IMR-90 (cell line): Measurements from ENCODE around the gene LRTM1. TPM values are rescaled to one million over a fixed set of nuclear protein-coding genes. Genes with fewer than 3 reads are reported as not detected.

Experiments used
- ATAC-seq: fragments of 200-7000 bp; cut with Tn5 transposase; 2 replicates; pipeline ENCODE4 v1.9.1; 2020; ENCODE audit warnings: low read depth, mild to moderate bottlenecking, moderate library complexity
- BruUV-seq: library from RNA; stranded (reverse); fragments of 400-500 nt; replicated peaks from 2 replicates; lab custom pipeline; 2021; lab: Mats Ljungman, UMichigan
- CTCF ChIA-PET: fragments of 300-600 bp; formaldehyde crosslinking; extraction: SDS; loops from one replicate; lab custom pipeline; 2021; ENCODE audit warnings: antibody characterized with exemption; lab: Yijun Ruan, JAX
- POLR2A ChIA-PET: fragments of 300-600 bp; sonication (Branson Sonifier 250); formaldehyde crosslinking; loops from one replicate; lab custom pipeline; 2022; ENCODE audit warnings: antibody characterized with exemption; ENCODE audit not compliant: unreplicated experiment; lab: Charles Lee
- DNase-seq: peaks from one replicate; pipeline ENCODE4 v3.0.0; 2013
- H2AFZ ChIP-seq: replicated peaks from 2 replicates; pipeline ENCODE3; 2013; ENCODE audit warnings: low read length, mild to moderate bottlenecking; ENCODE audit not compliant: poor library complexity
- H2AK5ac ChIP-seq: 2 replicates; pipeline ENCODE4 v1.6.1; 2013; ENCODE audit warnings: low read depth, low read length, inconsistent platforms
- H2AK9ac ChIP-seq: replicated peaks from 2 replicates; pipeline ENCODE3; 2013; ENCODE audit warnings: mild to moderate bottlenecking, low read depth, low read length, moderate library complexity; ENCODE audit not compliant: poor library complexity
- H2BK120ac ChIP-seq: 2 replicates; pipeline ENCODE4 v1.6.1; 2013; ENCODE audit warnings: low read depth, low read length, inconsistent platforms
- H2BK15ac ChIP-seq: 3 replicates; pipeline ENCODE4 v1.6.1; 2013; ENCODE audit warnings: low read depth, low read length, inconsistent platforms
- H2BK20ac ChIP-seq: 2 replicates; pipeline ENCODE4 v1.6.1; 2013; ENCODE audit warnings: low read depth, mild to moderate bottlenecking, inconsistent platforms, low read length, moderate library complexity
- H2BK5ac ChIP-seq: 2 replicates; pipeline ENCODE4 v1.6.1; 2013; ENCODE audit warnings: mild to moderate bottlenecking, low read depth, low read length, inconsistent platforms; ENCODE audit not compliant: poor library complexity, severe bottlenecking
- H3K14ac ChIP-seq: replicated peaks from 2 replicates; pipeline ENCODE4 v1.6.1; 2013; ENCODE audit warnings: low read depth, low read length, inconsistent platforms
- H3K18ac ChIP-seq: 2 replicates; pipeline ENCODE4 v1.6.1; 2013; ENCODE audit warnings: low read depth, low read length, control low read depth
- H3K23ac ChIP-seq: 2 replicates; pipeline ENCODE4 v1.6.1; 2013; ENCODE audit warnings: low read depth, low read length, inconsistent platforms
- H3K27ac ChIP-seq: 2 replicates; pipeline ENCODE4 v1.5.1; 2013; ENCODE audit warnings: mild to moderate bottlenecking, control low read depth, low read length; ENCODE audit not compliant: insufficient read depth
- H3K27me3 ChIP-seq: 2 replicates; pipeline ENCODE4 v1.6.1; 2013; ENCODE audit warnings: low read length; ENCODE audit not compliant: control insufficient read depth, insufficient read depth
- H3K36me3 ChIP-seq: 2 replicates; pipeline ENCODE4 v1.6.1; 2013; ENCODE audit warnings: low read length, mixed read lengths; ENCODE audit not compliant: control insufficient read depth, insufficient read depth
- H3K4ac ChIP-seq: 2 replicates; pipeline ENCODE4 v1.6.1; 2013; ENCODE audit warnings: low read depth, low read length, inconsistent platforms
- H3K4me1 ChIP-seq: 2 replicates; pipeline ENCODE4 v1.6.1; 2013; ENCODE audit warnings: low read length, mixed read lengths; ENCODE audit not compliant: control insufficient read depth, insufficient read depth
- H3K4me2 ChIP-seq: 2 replicates; pipeline ENCODE4 v1.6.1; 2013; ENCODE audit warnings: low read depth, mild to moderate bottlenecking, control low read depth, low read length, moderate library complexity
- H3K4me3 ChIP-seq: 2 replicates; pipeline ENCODE4 v1.5.1; 2013; ENCODE audit warnings: low read depth, mild to moderate bottlenecking, control low read depth, low read length, moderate library complexity; ENCODE audit not compliant: insufficient read depth
- H3K56ac ChIP-seq: 2 replicates; pipeline ENCODE4 v1.6.1; 2013; ENCODE audit warnings: low read length, inconsistent platforms; ENCODE audit not compliant: insufficient read depth; ENCODE audit errors: extremely low read depth
- H3K79me1 ChIP-seq, 2 experiments: 2 replicates each; pipeline ENCODE4 v1.6.1; 2013; ENCODE audit warnings: low read length in 2 of 2, inconsistent platforms in 1 of 2, low read depth in 1 of 2
- H3K9ac ChIP-seq: 2 replicates; pipeline ENCODE4 v1.6.1; 2013; ENCODE audit warnings: low read depth, low read length, control low read depth
- H3K9me1 ChIP-seq: 2 replicates; pipeline ENCODE4 v1.6.1; 2013; ENCODE audit warnings: low read length, inconsistent platforms; ENCODE audit not compliant: insufficient read depth
- H3K9me3 ChIP-seq: 2 replicates; pipeline ENCODE4 v1.6.1; 2013; ENCODE audit warnings: low read length; ENCODE audit not compliant: control insufficient read depth, insufficient read depth
- H4K20me1 ChIP-seq: 2 replicates; pipeline ENCODE4 v1.6.1; 2013; ENCODE audit warnings: low read length, inconsistent platforms; ENCODE audit not compliant: insufficient read depth
- H4K5ac ChIP-seq: 2 replicates; pipeline ENCODE4 v1.6.1; 2013; ENCODE audit warnings: mild to moderate bottlenecking, low read depth, low read length, control low read depth
- H4K8ac ChIP-seq, 2 experiments: 2 replicates each; pipeline ENCODE4 v1.6.1; 2013; ENCODE audit warnings: low read depth in 2 of 2, low read length in 2 of 2, control low read depth in 1 of 2, inconsistent platforms in 1 of 2
- H4K91ac ChIP-seq: 2 replicates; pipeline ENCODE4 v1.6.1; 2013; ENCODE audit warnings: low read depth, low read length, inconsistent platforms; ENCODE audit not compliant: insufficient read depth
- CHD1 ChIP-seq: IDR thresholded peaks from 2 replicates; pipeline ENCODE4 v1.6.1; 2012; ENCODE audit warnings: low read depth, low read length, improper control_type of control experiment
- RFX5 ChIP-seq: IDR thresholded peaks from 2 replicates; pipeline ENCODE4 v1.8.0; 2012; ENCODE audit warnings: low read depth, mild to moderate bottlenecking, low read length, moderate library complexity
- WGBS, 2 experiments: methylation state at CpG; one replicate each; pipeline versions ENCODE4 v1.1.5 to v1.1.7; 2013; ENCODE audit warnings: missing lambda C conversion rate in 2 of 2; ENCODE audit not compliant: insufficient read length in 1 of 2; ENCODE audit errors: extremely low coverage in 2 of 2; 5-methylcytosine and 5-hydroxymethylcytosine counted together
- dilution Hi-C: fragments of 300-500 bp; cut with HindIII; formaldehyde crosslinking; loops from one replicate; pipeline ENCODE4 v1.14.3; 2018; ENCODE audit warnings: low sequenced_read_pairs; ENCODE audit not compliant: unreplicated experiment
- in situ Hi-C: fragments of 300-500 bp; cut with MboI; formaldehyde crosslinking; loops from 3 replicates; pipeline ENCODE4 v1.14.3; 2019; ENCODE audit warnings: low sequenced_read_pairs, inconsistent platforms, mixed read lengths
- intact Hi-C: fragments of 100-400 bp; cut with micrococcal nuclease; formaldehyde crosslinking; loops from 2 replicates; pipeline ENCODE4 v1.10.0; 2022
- polyA plus RNA-seq, 3 experiments: library from polyadenylated mRNA; depleted of rRNA; stranded (reverse); fragments of >200 nt; gene quantifications; 2 replicates each; pipeline ENCODE4 v1.2.3, GENCODE V29; 2012; ENCODE audit warnings: low replicate concordance in 1 of 3
- total RNA-seq: library from RNA; depleted of rRNA; stranded (reverse); fragments of >200 nt; gene quantifications from 2 replicates; pipeline ENCODE4 v1.2.3, GENCODE V29; 2012

The LRTM1 gene
- total and polyA plus RNA-seq, 2 of the 4 experiments (the other 2 are of a cell fraction): not detected

DNA sequence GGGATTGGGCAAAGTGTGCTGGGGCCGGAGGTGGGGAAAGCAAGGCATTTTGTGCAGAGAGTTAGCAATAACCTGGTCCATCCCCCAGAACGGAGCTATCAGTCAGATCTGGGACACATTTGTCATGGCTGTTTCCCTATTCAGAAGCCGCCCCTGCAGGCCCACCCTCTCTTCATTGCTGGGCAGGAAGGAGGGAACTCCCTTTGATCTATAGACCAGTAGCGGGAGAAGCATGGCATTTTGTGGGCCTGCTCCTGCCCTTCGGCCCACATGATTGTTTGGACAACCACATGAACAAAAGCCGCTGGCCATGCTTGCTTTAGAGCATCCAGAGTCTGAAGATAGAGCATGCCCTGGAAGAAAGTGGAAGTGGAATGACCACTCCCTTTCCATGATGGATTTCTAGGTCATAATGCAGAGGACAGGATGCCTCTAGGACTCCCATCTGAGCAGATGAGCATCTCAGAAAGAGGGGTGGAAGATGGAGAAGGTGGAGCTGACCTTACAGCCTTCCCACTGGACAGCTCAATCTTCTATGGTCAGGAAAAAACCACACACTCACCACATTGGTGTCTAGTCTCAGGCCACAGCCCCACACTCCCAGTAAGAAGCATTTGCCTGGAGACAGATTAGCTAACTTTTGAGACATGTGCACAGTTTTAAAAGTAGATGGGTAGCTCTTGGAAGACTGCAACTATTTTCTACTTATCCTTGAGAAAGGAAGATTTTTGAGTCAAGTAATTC lies 11.9 kb upstream of the LRTM1 start:
- peak overlapping the region; percentile 7; the same call in 1 of the 2 replicates for H2AK5ac ChIP-seq
- no peaks in the 10 kb centered on the region for H4K20me1 ChIP-seq
- H3K9me1 ChIP-seq: no peaks in the 10 kb centered on the region
- H3K9me3 ChIP-seq: no peaks in the 10 kb centered on the region
- ATAC-seq (peak; percentile 62), DNase-seq (peak; percentile 60)
- H3K18ac ChIP-seq: no peak overlapping the region
- in situ Hi-C loops: loop anchor here (5.0 to 10.0 kb wide), 2 partner anchors 72 to 785 kb away; no protein-coding TSS in a partner anchor
- no peaks in the 10 kb centered on the region for H3K79me1 ChIP-seq
- no peak overlapping the region for H4K8ac ChIP-seq
- H3K27me3 ChIP-seq: no peaks in the 10 kb centered on the region; the same call in 1 of the 2 replicates
- TF ChIP-seq CHD1: no peak
- TF ChIP-seq RFX5: peak; percentile 61; the same call in 1 of the 2 replicates
- no peak overlapping the region for H3K56ac ChIP-seq
- H4K5ac ChIP-seq: no peak overlapping the region
- no peaks in the 10 kb centered on the region for H3K36me3 ChIP-seq
- H3K27ac ChIP-seq: no peak overlapping the region
- no peak overlapping the region for H3K9ac ChIP-seq
- H2BK20ac ChIP-seq: no peak overlapping the region
- no TSS peak for BruUV-seq
- no peaks in the 10 kb centered on the region for H3K4me1 ChIP-seq
- H2BK5ac ChIP-seq: no peak overlapping the region
- intact Hi-C loops: no loop called here
- H4K91ac ChIP-seq: no peak overlapping the region
- H2BK120ac ChIP-seq: no peak overlapping the region
- 0 out of 2 replicates have a peak overlapping the region, but pooled peaks have one; percentile 7 for H3K4ac ChIP-seq
- H2BK15ac ChIP-seq: no peak overlapping the region
- dilution Hi-C loops: no loop called here
- peak overlapping the region; percentile 45 for H2AK9ac ChIP-seq
- H3K4me3 ChIP-seq: no peak overlapping the region
- ChIA-PET POLR2A (no interaction called here), CTCF (no interaction called here)
- H3K14ac ChIP-seq: no peak overlapping the region; the same call in 1 of the 2 replicates
- no CpG with 5 or more reads among the region's 6 CpGs for WGBS, 2 experiments
- peak overlapping the region; percentile 58 for H2AFZ ChIP-seq
- peak overlapping the region; percentile 38 for H3K23ac ChIP-seq
- no peak overlapping the region for H3K4me2 ChIP-seq
